ENCODE data around the gene LAMA1.

The LAMA1 gene

DNA sequence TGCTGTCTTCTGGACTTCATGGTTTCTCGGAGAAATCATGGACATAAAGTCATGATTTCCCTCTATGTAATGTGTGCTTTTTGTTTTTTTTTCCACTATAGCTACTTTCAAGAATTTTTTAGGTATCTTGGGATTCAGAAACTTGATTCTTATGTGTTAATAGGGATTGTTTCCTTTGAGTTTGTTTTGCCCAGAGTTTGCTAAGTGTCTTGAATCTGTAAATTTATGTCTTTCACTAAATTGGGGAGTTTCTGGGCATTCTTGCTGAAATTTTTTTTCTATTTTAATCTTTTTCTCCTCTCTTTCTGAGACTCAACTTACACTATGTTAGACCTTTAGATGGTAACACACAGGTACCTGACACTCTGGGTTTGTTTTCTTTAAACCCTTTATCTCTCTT lies 182.7 kb downstream of the LAMA1 start:
- Histone ChIP-seq H3K4me1 (ENCODE audit: control insufficient read depth, insufficient read depth, low read length) (no peaks in the 10 kb centered on the region), H3K36me3 (ENCODE audit: control insufficient read depth in 2 of 2, insufficient read depth in 2 of 2, low read length in 2 of 2) (no peaks in the 10 kb centered on the region), H3K9me3 (ENCODE audit: control insufficient read depth in 2 of 2, low read length in 2 of 2) (no peaks in the 10 kb centered on the region), H3K9ac (ENCODE audit: low read length in 2 of 2) (no peak overlapping the region), H3K4me3 (ENCODE audit: low read length in 2 of 2) (no peak overlapping the region), H3K27me3 (ENCODE audit: control insufficient read depth in 1 of 2, insufficient read depth in 2 of 2, low read length in 2 of 2) (no peaks in the 10 kb centered on the region), H3K27ac (ENCODE audit: low read length) (no peak overlapping the region)

DNA sequence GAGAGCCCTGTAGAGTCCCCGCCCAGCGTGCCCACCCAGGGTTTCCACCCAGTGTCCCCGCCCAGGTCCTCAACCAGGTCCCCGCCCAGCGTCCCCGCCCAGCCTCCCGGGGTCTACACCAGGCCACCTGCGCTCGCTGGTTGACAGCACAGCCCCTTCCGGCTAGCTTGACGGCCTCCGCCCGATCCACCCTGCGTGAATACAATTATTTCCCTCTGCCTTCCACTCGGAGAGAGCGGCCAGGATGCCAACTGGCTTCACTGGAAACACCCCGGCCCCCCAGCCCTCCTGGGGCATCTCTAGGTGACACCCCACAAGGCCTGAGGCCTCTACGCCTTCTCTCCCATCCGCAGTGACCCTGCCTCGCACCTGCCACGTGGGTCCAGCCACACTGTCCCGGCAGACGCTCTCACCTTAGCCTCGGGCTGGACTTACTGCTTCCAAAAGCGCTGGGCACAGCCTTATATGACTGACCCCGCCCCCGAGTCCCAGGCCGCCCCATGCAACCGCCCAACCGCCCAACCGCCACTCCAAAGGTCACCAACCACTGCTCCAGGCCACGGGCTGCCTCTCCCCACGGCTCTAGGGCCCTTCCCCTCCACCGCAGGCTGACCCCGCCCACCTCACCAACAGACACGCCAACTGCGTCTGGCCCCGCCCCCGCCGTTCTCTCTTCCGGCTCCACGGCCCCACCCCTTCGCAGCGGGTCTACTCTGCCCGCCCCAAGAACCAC lies 188.1 kb downstream of the LAMA1 start:
- H3K36me3 ChIP-seq (ENCODE audit: control insufficient read depth in 2 of 2, insufficient read depth in 2 of 2, low read length in 2 of 2) = no peaks in the 10 kb centered on the region
- H3K27ac ChIP-seq (ENCODE audit: low read length) = no peak overlapping the region
- no peaks in the 10 kb centered on the region for H3K9me3 ChIP-seq (ENCODE audit: control insufficient read depth in 2 of 2, low read length in 2 of 2)
- no peaks in the 10 kb centered on the region for H3K27me3 ChIP-seq (ENCODE audit: control insufficient read depth in 1 of 2, insufficient read depth in 2 of 2, low read length in 2 of 2)
- H3K4me3 ChIP-seq (ENCODE audit: low read length in 2 of 2) = no peak overlapping the region
- no peak overlapping the region for H3K9ac ChIP-seq (ENCODE audit: low read length in 2 of 2)
- H3K4me1 ChIP-seq (ENCODE audit: control insufficient read depth, insufficient read depth, low read length) = no peaks in the 10 kb centered on the region

DNA sequence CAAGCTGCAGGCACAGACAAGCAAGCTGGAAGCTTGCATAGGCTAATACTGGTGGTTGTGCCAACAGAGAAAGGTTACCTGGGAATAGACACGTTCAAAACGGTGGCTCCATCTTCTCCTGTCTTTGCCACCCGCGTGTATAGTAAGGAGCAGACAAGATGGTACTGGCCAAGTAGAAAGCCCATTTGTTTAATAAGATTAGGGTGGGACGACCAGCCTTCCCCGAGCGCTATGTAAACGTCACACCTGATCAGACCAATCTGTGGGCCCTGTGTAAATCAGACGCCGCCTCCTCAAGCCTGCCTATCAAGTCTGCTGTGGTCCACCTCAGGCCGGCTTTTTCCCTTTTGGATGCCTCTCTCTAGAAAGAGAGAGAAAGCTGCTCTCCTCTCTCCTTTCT lies 189.2 kb downstream of the LAMA1 start:
- Histone ChIP-seq H3K27me3 (ENCODE audit: control insufficient read depth in 1 of 2, insufficient read depth in 2 of 2, low read length in 2 of 2) (no peaks in the 10 kb centered on the region), H3K9me3 (ENCODE audit: control insufficient read depth in 2 of 2, low read length in 2 of 2) (no peaks in the 10 kb centered on the region), H3K36me3 (ENCODE audit: control insufficient read depth in 2 of 2, insufficient read depth in 2 of 2, low read length in 2 of 2) (no peaks in the 10 kb centered on the region), H3K4me3 (ENCODE audit: low read length in 2 of 2) (no peak overlapping the region), H3K9ac (ENCODE audit: low read length in 2 of 2) (no peak overlapping the region), H3K27ac (ENCODE audit: low read length) (no peak overlapping the region), H3K4me1 (ENCODE audit: control insufficient read depth, insufficient read depth, low read length) (no peaks in the 10 kb centered on the region)

DNA sequence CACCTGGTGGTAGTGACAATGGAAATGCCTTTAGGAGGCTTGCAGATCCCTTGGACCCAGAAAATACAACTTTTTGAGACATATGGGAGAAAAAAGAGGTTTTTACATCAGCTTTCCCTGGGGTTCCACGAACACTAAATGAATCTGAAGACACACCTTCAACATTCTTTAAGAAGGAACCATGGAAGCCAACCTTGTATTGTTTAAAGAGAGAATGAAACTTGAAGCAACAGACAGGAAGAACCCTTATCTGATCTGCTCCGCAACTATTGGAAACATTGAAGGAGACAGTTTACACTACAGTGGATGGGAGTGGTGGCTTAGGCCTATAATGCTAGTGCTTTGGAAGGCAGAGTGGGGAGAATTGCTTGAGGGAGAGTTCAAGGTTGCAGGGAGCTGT lies 190.4 kb downstream of the LAMA1 start:
- H3K36me3 ChIP-seq (ENCODE audit: control insufficient read depth in 2 of 2, insufficient read depth in 2 of 2, low read length in 2 of 2) = no peaks in the 10 kb centered on the region
- H3K4me1 ChIP-seq (ENCODE audit: control insufficient read depth, insufficient read depth, low read length) = no peaks in the 10 kb centered on the region
- no peak overlapping the region for H3K4me3 ChIP-seq (ENCODE audit: low read length in 2 of 2)

DNA sequence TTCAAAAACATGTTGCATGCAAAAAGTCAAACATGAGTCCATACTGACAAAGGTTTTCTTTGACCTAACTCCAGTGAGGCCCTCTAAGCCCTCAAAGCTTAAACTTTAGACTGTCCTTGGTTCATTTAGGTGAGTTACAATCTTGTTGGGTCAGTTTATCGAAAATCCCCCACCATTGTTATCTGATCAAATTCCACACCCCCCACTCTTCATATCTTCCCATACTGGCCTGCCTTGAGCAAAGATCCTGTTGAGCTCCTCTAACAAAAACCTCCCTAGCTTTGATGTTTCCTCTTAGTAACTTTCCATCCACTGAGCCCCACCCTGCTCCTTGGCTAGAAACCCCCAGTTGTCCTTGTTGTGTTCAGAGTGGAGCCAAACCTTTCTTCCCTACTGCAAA lies 194.4 kb downstream of the LAMA1 start:
- H3K4me3 ChIP-seq (ENCODE audit: low read length in 2 of 2) = no peak overlapping the region
- H3K27ac ChIP-seq (ENCODE audit: low read length) = no peak overlapping the region
- no peaks in the 10 kb centered on the region for H3K36me3 ChIP-seq (ENCODE audit: control insufficient read depth in 2 of 2, insufficient read depth in 2 of 2, low read length in 2 of 2)
- no peaks in the 10 kb centered on the region for H3K9me3 ChIP-seq (ENCODE audit: control insufficient read depth in 2 of 2, low read length in 2 of 2)
- H3K4me1 ChIP-seq (ENCODE audit: control insufficient read depth, insufficient read depth, low read length) = no peaks in the 10 kb centered on the region
- H3K27me3 ChIP-seq (ENCODE audit: control insufficient read depth in 1 of 2, insufficient read depth in 2 of 2, low read length in 2 of 2) = peaks cover 0 to 2% of the 10 kb centered on the region in 2 donors
- H3K9ac ChIP-seq (ENCODE audit: low read length in 2 of 2) = no peak overlapping the region

More for the DNA sequence above, 190.4 kb downstream of the LAMA1 start:
- Histone ChIP-seq H3K9me3 (ENCODE audit: control insufficient read depth in 2 of 2, low read length in 2 of 2) (no peaks in the 10 kb centered on the region), H3K27me3 (ENCODE audit: control insufficient read depth in 1 of 2, insufficient read depth in 2 of 2, low read length in 2 of 2) (no peaks in the 10 kb centered on the region), H3K9ac (ENCODE audit: low read length in 2 of 2) (no peak overlapping the region), H3K27ac (ENCODE audit: low read length) (no peak overlapping the region)

DNA sequence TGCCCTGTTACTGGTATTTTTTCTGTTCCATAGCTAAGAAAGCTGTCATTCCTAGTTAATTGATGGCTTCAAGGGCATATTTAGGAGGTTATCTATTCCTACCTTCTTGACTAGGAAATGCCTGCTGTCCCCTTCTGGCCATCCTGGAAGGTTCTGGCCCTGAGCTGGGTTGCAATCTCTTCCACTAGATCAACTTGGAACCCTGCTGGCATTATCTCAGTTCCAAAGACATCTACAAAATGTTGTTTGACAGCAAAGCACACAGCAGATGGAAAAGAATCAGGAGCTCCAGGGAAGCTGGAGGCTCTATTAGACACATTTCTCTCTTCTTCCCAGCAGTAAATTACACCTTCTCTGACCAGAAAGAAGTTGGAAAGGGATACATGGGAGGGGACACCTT lies 196.0 kb downstream of the LAMA1 start:
- no peak overlapping the region for H3K4me3 ChIP-seq (ENCODE audit: low read length in 2 of 2)
- no peak overlapping the region for H3K27ac ChIP-seq (ENCODE audit: low read length)
- no peaks in the 10 kb centered on the region for H3K9me3 ChIP-seq (ENCODE audit: control insufficient read depth in 2 of 2, low read length in 2 of 2)
- H3K9ac ChIP-seq (ENCODE audit: low read length in 2 of 2) = no peak overlapping the region
- H3K4me1 ChIP-seq (ENCODE audit: control insufficient read depth, insufficient read depth, low read length) = no peaks in the 10 kb centered on the region
- H3K27me3 ChIP-seq (ENCODE audit: control insufficient read depth in 1 of 2, insufficient read depth in 2 of 2, low read length in 2 of 2) = peaks cover 0 to 2% of the 10 kb centered on the region in 2 donors
- H3K36me3 ChIP-seq (ENCODE audit: control insufficient read depth in 2 of 2, insufficient read depth in 2 of 2, low read length in 2 of 2) = no peaks in the 10 kb centered on the region

DNA sequence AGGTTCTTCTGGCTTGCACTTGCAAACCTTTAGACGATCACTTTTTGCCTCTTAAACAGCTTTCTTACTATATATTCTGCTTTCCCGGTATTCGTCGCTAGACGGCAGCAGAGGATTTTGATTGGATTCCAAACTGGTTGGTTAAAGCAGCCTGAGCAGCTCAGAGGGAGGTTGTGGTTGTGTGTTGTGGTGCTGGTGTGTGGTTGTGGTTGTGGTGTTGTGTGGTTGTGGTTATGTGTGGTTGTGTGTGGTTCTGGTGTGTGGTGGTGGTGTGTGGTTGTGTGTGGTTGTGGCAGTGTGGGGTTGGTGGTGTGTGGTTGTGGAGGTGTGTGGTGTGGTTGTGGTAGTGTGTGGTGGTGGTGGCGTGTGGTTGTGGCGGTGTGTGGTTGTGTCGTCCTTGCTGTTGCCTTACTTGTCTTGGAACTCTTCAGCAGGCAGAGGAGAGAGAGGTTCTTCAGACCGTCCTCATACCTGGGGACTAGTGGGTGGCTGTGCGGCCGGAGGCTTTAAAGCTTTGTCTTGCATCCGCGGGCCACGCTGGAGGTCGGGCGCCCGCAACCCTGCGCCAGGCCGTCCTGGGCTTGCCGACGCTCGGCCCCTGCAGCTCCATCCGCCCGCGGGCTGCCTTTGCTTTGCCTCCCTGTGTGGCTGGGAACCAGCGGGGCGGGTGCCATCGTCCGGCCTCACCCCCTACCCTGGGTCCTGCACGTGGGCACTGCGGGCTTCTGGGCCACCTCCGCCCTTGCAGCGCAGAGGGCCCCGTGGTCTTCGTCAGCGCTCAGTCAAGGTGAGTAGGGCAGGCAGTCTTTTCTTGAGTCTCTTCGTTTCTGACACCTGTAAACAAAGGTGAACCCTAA lies 197.3 kb downstream of the LAMA1 start:
- Histone ChIP-seq H3K27me3 (ENCODE audit: control insufficient read depth in 1 of 2, insufficient read depth in 2 of 2, low read length in 2 of 2) (peaks cover 0 to 2% of the 10 kb centered on the region in 2 donors), H3K9ac (ENCODE audit: low read length in 2 of 2) (no peak overlapping the region), H3K36me3 (ENCODE audit: control insufficient read depth in 2 of 2, insufficient read depth in 2 of 2, low read length in 2 of 2) (no peaks in the 10 kb centered on the region), H3K27ac (ENCODE audit: low read length) (no peak overlapping the region), H3K4me3 (ENCODE audit: low read length in 2 of 2) (no peak overlapping the region), H3K4me1 (ENCODE audit: control insufficient read depth, insufficient read depth, low read length) (no peaks in the 10 kb centered on the region), H3K9me3 (ENCODE audit: control insufficient read depth in 2 of 2, low read length in 2 of 2) (no peaks in the 10 kb centered on the region)

DNA sequence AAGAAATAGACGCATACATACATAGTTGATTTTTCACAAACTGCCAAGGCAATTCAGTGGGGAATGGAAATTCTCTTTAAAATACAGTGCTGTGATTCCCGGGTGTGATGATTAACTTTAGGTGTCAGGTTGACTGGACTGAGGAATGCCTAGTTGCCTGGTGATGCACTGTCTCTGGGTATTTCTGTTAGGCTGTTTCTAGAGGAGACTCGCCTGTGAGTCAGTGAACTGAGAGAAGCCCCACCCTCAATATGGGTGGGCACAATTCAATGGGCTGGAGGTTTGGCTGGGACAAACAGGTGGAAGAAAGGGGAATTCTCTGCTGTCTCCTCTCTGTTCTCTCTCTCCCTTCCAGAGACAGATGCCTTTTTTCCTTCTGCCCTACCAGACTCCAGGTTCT lies 200.5 kb downstream of the LAMA1 start:
- no peaks in the 10 kb centered on the region for H3K4me1 ChIP-seq (ENCODE audit: control insufficient read depth, insufficient read depth, low read length)
- no peak overlapping the region for H3K4me3 ChIP-seq (ENCODE audit: low read length in 2 of 2)
- H3K27ac ChIP-seq (ENCODE audit: low read length) = no peak overlapping the region
- H3K9me3 ChIP-seq (ENCODE audit: control insufficient read depth in 2 of 2, low read length in 2 of 2) = no peaks in the 10 kb centered on the region
- peaks cover 0 to 2% of the 10 kb centered on the region in 2 donors for H3K27me3 ChIP-seq (ENCODE audit: control insufficient read depth in 1 of 2, insufficient read depth in 2 of 2, low read length in 2 of 2)
- no peaks in the 10 kb centered on the region for H3K36me3 ChIP-seq (ENCODE audit: control insufficient read depth in 2 of 2, insufficient read depth in 2 of 2, low read length in 2 of 2)
- H3K9ac ChIP-seq (ENCODE audit: low read length in 2 of 2) = no peak overlapping the region

DNA sequence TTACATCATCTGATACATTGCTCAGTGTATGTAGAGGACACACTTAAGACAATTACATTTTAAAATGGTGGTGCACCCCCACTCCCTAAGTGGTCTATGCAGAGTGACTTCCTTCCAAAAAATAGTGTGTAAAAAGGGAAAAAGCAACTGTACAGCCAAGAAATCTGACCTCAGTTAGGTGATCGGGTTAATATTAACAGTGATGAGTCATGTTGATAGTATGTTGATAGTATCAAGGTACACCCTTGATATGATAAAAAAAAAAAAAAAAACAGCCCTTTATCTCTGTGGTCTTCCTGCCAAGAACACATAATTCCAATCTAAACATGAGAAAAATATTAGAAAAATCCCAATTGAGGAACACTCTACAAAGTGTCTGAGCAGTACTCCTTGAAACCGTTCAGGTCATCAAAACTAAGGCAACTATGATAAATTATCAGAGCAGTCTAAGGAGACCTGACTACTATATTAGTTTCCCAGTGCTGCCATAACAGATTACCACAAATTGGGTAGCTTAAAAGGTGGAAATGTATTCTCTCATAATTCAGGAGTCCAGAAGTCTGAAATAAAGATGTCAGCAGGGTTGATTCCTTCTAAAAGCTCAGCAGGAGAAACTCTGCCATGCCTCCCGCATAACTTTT lies 216.2 kb downstream of the LAMA1 start:
- Histone ChIP-seq H3K27ac (ENCODE audit: low read length) (no peak overlapping the region), H3K27me3 (ENCODE audit: control insufficient read depth in 1 of 2, insufficient read depth in 2 of 2, low read length in 2 of 2) (no peaks in the 10 kb centered on the region), H3K9me3 (ENCODE audit: control insufficient read depth in 2 of 2, low read length in 2 of 2) (no peaks in the 10 kb centered on the region), H3K4me3 (ENCODE audit: low read length in 2 of 2) (no peak overlapping the region), H3K9ac (ENCODE audit: low read length in 2 of 2) (no peak overlapping the region), H3K4me1 (ENCODE audit: control insufficient read depth, insufficient read depth, low read length) (no peaks in the 10 kb centered on the region), H3K36me3 (ENCODE audit: control insufficient read depth in 2 of 2, insufficient read depth in 2 of 2, low read length in 2 of 2) (peaks cover 0 to 3% of the 10 kb centered on the region in 2 donors)

DNA sequence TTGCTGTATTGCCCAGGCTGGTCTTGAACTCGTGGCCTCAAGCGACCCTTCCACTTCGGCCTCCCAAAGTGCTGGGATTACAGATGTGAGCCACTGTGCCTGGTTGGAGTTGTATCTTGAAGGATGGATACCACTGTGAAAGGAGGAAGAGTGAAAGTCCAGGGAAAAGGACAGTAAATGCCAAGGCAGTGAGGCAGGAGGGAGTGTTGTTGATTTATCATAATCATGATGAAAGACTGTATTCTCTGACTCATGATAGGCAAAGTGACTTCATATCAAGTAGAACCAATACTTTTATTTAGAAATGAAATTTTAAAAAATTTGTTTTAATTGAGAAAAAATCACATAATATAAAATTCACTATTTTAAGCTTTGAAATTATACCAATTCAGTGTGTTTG lies 225.8 kb downstream of the LAMA1 start:
- Histone ChIP-seq H3K4me1 (ENCODE audit: control insufficient read depth, insufficient read depth, low read length) (no peaks in the 10 kb centered on the region), H3K9me3 (ENCODE audit: control insufficient read depth in 2 of 2, low read length in 2 of 2) (no peaks in the 10 kb centered on the region), H3K27me3 (ENCODE audit: control insufficient read depth in 1 of 2, insufficient read depth in 2 of 2, low read length in 2 of 2) (no peaks in the 10 kb centered on the region), H3K27ac (ENCODE audit: low read length) (no peak overlapping the region), H3K9ac (ENCODE audit: low read length in 2 of 2) (no peak overlapping the region), H3K36me3 (ENCODE audit: control insufficient read depth in 2 of 2, insufficient read depth in 2 of 2, low read length in 2 of 2) (no peaks in the 10 kb centered on the region), H3K4me3 (ENCODE audit: low read length in 2 of 2) (no peak overlapping the region)
